Measurements from ENCODE around the gene FAM200C.

DNA sequence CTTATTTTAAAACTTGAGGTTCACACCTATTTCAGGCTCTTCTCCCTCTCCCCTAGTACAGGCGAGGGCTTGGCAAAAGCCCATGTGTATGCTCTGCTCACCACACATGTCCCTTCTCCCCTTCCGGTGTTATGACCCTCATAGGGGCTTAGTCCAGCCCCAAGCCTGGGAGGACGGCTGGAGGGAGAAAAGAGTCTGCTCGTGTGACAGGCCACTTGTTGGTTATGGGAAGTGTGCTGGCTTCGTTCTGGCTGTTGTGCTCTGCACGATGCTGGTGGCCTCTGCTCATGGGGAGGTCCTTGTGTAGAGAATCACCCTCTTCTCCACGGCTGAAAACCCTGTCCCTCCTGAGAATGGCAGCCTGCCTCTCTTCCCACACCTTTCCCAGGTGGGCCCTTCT is 32.9 kb upstream of the FAM200C start:
- TF ChIP-seq, protein P1, sequence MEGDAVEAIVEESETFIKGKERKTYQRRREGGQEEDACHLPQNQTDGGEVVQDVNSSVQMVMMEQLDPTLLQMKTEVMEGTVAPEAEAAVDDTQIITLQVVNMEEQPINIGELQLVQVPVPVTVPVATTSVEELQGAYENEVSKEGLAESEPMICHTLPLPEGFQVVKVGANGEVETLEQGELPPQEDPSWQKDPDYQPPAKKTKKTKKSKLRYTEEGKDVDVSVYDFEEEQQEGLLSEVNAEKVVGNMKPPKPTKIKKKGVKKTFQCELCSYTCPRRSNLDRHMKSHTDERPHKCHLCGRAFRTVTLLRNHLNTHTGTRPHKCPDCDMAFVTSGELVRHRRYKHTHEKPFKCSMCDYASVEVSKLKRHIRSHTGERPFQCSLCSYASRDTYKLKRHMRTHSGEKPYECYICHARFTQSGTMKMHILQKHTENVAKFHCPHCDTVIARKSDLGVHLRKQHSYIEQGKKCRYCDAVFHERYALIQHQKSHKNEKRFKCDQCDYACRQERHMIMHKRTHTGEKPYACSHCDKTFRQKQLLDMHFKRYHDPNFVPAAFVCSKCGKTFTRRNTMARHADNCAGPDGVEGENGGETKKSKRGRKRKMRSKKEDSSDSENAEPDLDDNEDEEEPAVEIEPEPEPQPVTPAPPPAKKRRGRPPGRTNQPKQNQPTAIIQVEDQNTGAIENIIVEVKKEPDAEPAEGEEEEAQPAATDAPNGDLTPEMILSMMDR (IDR thresholded peaks at IDR 0.05), result no peak
- TF ChIP-seq POLR2AphosphoS5 (IDR thresholded peaks at IDR 0.05), result no peak

Measured in esophagus muscularis mucosa (tissue), 3 donors.